GM23338 (cell line): ENCODE data around the gene KLHL17. TPM values are rescaled to one million over a fixed set of nuclear protein-coding genes. Genes with fewer than 3 reads are reported as not detected.

Experiments
- ATAC-seq: fragments of 200-7000 bp; cut with Tn5 transposase; 3 replicates; pipeline ENCODE4 v1.9.1; 2020
- DNase-seq: peaks from one replicate; pipeline ENCODE4 v3.0.0-alpha.2; 2015; ENCODE audit warnings: low spot score
- H2AFZ ChIP-seq: fragments of 200-600 bp; sonication (generic); 2 replicates; pipeline ENCODE4 v1.8.0; 2016; ENCODE audit warnings: antibody characterized with exemption, mild to moderate bottlenecking, moderate library complexity
- H3F3A ChIP-seq: fragments of 200-600 bp; sonication (generic); replicated peaks from 2 replicates; pipeline ENCODE4 v1.8.0; 2017; ENCODE audit warnings: antibody characterized with exemption, mixed run types, low read depth
- H3K27ac ChIP-seq: fragments of 200-600 bp; sonication (generic); 2 replicates; pipeline ENCODE4 v1.6.1; 2016; ENCODE audit warnings: low read depth
- H3K27me3 ChIP-seq: fragments of 200-600 bp; sonication (generic); 2 replicates; pipeline ENCODE4 v1.8.0; 2016; ENCODE audit warnings: mild to moderate bottlenecking, mixed run types, moderate library complexity; ENCODE audit not compliant: insufficient read depth
- H3K36me3 ChIP-seq: fragments of 200-600 bp; sonication (generic); 2 replicates; pipeline ENCODE4 v1.8.0; 2016; ENCODE audit warnings: mild to moderate bottlenecking; ENCODE audit not compliant: insufficient read depth
- H3K4me1 ChIP-seq: fragments of 200-600 bp; sonication (generic); 2 replicates; pipeline ENCODE4 v1.8.0; 2016; ENCODE audit warnings: mild to moderate bottlenecking, moderate library complexity; ENCODE audit not compliant: insufficient read depth
- H3K4me2 ChIP-seq: fragments of 200-600 bp; sonication (generic); 2 replicates; pipeline ENCODE4 v1.7.1; 2017; ENCODE audit warnings: mixed run types
- H3K4me3 ChIP-seq: fragments of 200-600 bp; sonication (generic); 2 replicates; pipeline ENCODE4 v1.6.1; 2016; ENCODE audit warnings: mixed run types
- H3K79me2 ChIP-seq: fragments of 200-600 bp; sonication (generic); replicated peaks from 2 replicates; pipeline ENCODE4 v1.8.0; 2017; ENCODE audit warnings: mild to moderate bottlenecking; ENCODE audit not compliant: insufficient read depth
- H3K9me2 ChIP-seq: fragments of 200-600 bp; sonication (generic); 2 replicates; pipeline ENCODE4 v1.8.0; 2017; ENCODE audit not compliant: insufficient read depth
- H4K20me1 ChIP-seq: fragments of 200-600 bp; sonication (generic); replicated peaks from 2 replicates; pipeline ENCODE4 v1.8.0; 2017; ENCODE audit warnings: mild to moderate bottlenecking; ENCODE audit not compliant: insufficient read depth
- H3K27ac Mint-ChIP-seq: 2 replicates; pipeline ENCODE4 v1.8.0; 2020; ENCODE audit warnings: inconsistent platforms, mild to moderate bottlenecking, moderate library complexity, mixed read lengths
- H3K27me3 Mint-ChIP-seq: 3 replicates; pipeline ENCODE4 v1.8.0; 2022; ENCODE audit warnings: low read depth, mild to moderate bottlenecking, moderate library complexity, mixed read lengths, inconsistent platforms; ENCODE audit not compliant: insufficient read depth, poor library complexity
- H3K36me3 Mint-ChIP-seq: 3 replicates; pipeline ENCODE4 v1.8.0; 2021; ENCODE audit warnings: low read depth, mild to moderate bottlenecking, inconsistent platforms, moderate library complexity, mixed read lengths
- H3K4me1 Mint-ChIP-seq: 3 replicates; pipeline ENCODE4 v1.8.0; 2020; ENCODE audit warnings: mild to moderate bottlenecking, inconsistent platforms, mixed read lengths
- H3K4me3 Mint-ChIP-seq: 3 replicates; pipeline ENCODE4 v1.8.0; 2021; ENCODE audit warnings: moderate library complexity, mild to moderate bottlenecking, inconsistent platforms, mixed read lengths
- H3K9me3 Mint-ChIP-seq: 3 replicates; pipeline ENCODE4 v1.8.0; 2020; ENCODE audit warnings: moderate library complexity, mild to moderate bottlenecking, inconsistent platforms, mixed read lengths
- CREB1 ChIP-seq: fragments of 250-450 bp; sonication (Bioruptor Pico); IDR thresholded peaks from 2 replicates; pipeline ENCODE4 v1.5.0; 2020; ENCODE audit warnings: low read depth, mild to moderate bottlenecking, moderate library complexity
- EZH2 ChIP-seq: fragments of 200-600 bp; sonication (generic); IDR thresholded peaks from one replicate; pipeline ENCODE4 v1.8.0; 2017; ENCODE audit warnings: antibody characterized with exemption, mild to moderate bottlenecking, low read depth; ENCODE audit not compliant: unreplicated experiment
- EZH2phosphoT487 ChIP-seq: fragments of 200-600 bp; sonication (generic); IDR thresholded peaks from one replicate; pipeline ENCODE4 v1.8.1; 2018; ENCODE audit warnings: antibody characterized with exemption; ENCODE audit not compliant: unreplicated experiment
- JUNB ChIP-seq: IDR thresholded peaks from one replicate; pipeline ENCODE4 v1.6.1; 2016; ENCODE audit warnings: antibody characterized with exemption; ENCODE audit not compliant: unreplicated experiment
- NANOG ChIP-seq: IDR thresholded peaks from 2 replicates; pipeline ENCODE4 v1.6.1; 2016; ENCODE audit warnings: antibody characterized with exemption, borderline replicate concordance
- POLR2AphosphoS5 ChIP-seq: IDR thresholded peaks from 2 replicates; pipeline ENCODE4 v1.6.1; 2016; ENCODE audit warnings: antibody characterized with exemption, low read depth
- STAT1 ChIP-seq: IDR thresholded peaks from one replicate; pipeline ENCODE4 v1.6.1; 2016; ENCODE audit warnings: antibody characterized with exemption; ENCODE audit not compliant: unreplicated experiment
- ZNF114 ChIP-seq: fragments of 250-450 bp; sonication (Bioruptor Pico); IDR thresholded peaks from 2 replicates; pipeline ENCODE4 v1.5.0; 2020; ENCODE audit warnings: mild to moderate bottlenecking, moderate library complexity
- ZNF331 ChIP-seq: fragments of 250-450 bp; sonication (Bioruptor Pico); IDR thresholded peaks from 2 replicates; pipeline ENCODE4 v1.5.0; 2020; ENCODE audit warnings: low read depth, mild to moderate bottlenecking, moderate library complexity
- polyA plus RNA-seq: library from polyadenylated mRNA; unstranded; fragments of >200 nt; fragmentation: Nextera tagmentation; extraction: Ambion mirVana; gene quantifications from 2 replicates; pipeline ENCODE4 v1.2.1, GENCODE V29; 2016
- total RNA-seq: library from RNA; depleted of rRNA; stranded (reverse); fragments of >200 nt; shearing (Covaris generic); gene quantifications from 2 replicates; pipeline ENCODE4 v1.2.3, GENCODE V29; 2014
- TF ChIP-seq, protein P1 (sequence below): fragments of 250-450 bp; sonication (Bioruptor Pico); IDR thresholded peaks from 2 replicates; pipeline ENCODE4 v1.5.0; 2020; ENCODE audit warnings: mild to moderate bottlenecking, moderate library complexity
- TF ChIP-seq, protein P2 (sequence below): IDR thresholded peaks from one replicate; pipeline ENCODE4 v1.6.1; 2018; ENCODE audit warnings: antibody characterized with exemption; ENCODE audit not compliant: unreplicated experiment
- TF ChIP-seq, protein P3 (sequence below), 2 experiments: fragments of 200-600 bp in 1 of 2; sonication (generic) in 1 of 2; conservative IDR thresholded peaks; 2 replicates each; pipeline versions ENCODE4 v1.5.1 to v1.6.1; 2016 to 2017; ENCODE audit warnings: antibody characterized with exemption in 2 of 2, low read depth in 2 of 2, mild to moderate bottlenecking in 2 of 2, moderate library complexity in 1 of 2
- TF ChIP-seq, protein P4 (sequence below): IDR thresholded peaks from 2 replicates; pipeline ENCODE4 v1.6.1; 2016; ENCODE audit warnings: antibody characterized with exemption

Gene KLHL17
- total and polyA plus RNA-seq, 2 experiments from 2014 or later = 16.5 to 37.1 TPM

DNA sequence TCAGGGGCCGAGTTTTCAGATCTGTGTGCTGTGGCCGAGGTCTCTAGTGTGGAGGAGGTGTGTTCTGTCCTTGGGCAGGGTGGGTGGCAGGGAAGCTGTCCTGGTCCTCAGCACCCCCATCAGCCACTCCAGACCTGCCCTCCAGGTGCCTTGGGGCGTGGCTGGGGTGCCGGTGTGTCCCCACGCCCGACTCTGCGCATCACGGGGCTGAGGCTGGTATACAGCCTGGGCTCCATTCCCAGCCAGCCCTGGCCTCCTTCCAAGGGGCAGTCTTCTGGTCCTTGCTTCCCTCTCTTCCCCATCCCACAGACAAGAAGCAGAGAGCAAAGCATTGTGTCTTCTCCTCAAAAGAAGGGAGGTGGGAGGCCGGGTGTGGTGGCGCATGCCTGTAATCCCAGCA is 32.6 kb upstream of the KLHL17 start:
- Histone ChIP-seq H3K9me2 (no peaks in the 10 kb centered on the region), H3K27me3 (peaks cover 93% of the 10 kb centered on the region), H3K36me3 (no peaks in the 10 kb centered on the region), H3F3A (no peaks in the 10 kb centered on the region), H4K20me1 (no peaks in the 10 kb centered on the region; the same call in none of the 2 replicates), H3K79me2 (no peaks in the 10 kb centered on the region), H3K27ac (no peak overlapping the region), H3K4me1 (0 out of 2 replicates have a peak, but pooled peaks cover 3% of the 10 kb centered on the region), H2AFZ (no peak overlapping the region), H3K4me2 (no peak overlapping the region), H3K4me3 (no peak overlapping the region)
- Mint-ChIP-seq H3K27ac (no peak overlapping the region), H3K4me1 (peaks cover 15% of the 10 kb centered on the region), H3K9me3 (no peaks in the 10 kb centered on the region), H3K4me3 (no peak overlapping the region), H3K27me3 (peaks cover 78% of the 10 kb centered on the region), H3K36me3 (no peaks in the 10 kb centered on the region)
- no peak for DNase-seq
- TF ChIP-seq ZNF114 = no peak
- TF ChIP-seq POLR2AphosphoS5 = no peak
- TF ChIP-seq EZH2phosphoT487 = no peak
- no peak for TF ChIP-seq NANOG
- TF ChIP-seq, protein P1, sequence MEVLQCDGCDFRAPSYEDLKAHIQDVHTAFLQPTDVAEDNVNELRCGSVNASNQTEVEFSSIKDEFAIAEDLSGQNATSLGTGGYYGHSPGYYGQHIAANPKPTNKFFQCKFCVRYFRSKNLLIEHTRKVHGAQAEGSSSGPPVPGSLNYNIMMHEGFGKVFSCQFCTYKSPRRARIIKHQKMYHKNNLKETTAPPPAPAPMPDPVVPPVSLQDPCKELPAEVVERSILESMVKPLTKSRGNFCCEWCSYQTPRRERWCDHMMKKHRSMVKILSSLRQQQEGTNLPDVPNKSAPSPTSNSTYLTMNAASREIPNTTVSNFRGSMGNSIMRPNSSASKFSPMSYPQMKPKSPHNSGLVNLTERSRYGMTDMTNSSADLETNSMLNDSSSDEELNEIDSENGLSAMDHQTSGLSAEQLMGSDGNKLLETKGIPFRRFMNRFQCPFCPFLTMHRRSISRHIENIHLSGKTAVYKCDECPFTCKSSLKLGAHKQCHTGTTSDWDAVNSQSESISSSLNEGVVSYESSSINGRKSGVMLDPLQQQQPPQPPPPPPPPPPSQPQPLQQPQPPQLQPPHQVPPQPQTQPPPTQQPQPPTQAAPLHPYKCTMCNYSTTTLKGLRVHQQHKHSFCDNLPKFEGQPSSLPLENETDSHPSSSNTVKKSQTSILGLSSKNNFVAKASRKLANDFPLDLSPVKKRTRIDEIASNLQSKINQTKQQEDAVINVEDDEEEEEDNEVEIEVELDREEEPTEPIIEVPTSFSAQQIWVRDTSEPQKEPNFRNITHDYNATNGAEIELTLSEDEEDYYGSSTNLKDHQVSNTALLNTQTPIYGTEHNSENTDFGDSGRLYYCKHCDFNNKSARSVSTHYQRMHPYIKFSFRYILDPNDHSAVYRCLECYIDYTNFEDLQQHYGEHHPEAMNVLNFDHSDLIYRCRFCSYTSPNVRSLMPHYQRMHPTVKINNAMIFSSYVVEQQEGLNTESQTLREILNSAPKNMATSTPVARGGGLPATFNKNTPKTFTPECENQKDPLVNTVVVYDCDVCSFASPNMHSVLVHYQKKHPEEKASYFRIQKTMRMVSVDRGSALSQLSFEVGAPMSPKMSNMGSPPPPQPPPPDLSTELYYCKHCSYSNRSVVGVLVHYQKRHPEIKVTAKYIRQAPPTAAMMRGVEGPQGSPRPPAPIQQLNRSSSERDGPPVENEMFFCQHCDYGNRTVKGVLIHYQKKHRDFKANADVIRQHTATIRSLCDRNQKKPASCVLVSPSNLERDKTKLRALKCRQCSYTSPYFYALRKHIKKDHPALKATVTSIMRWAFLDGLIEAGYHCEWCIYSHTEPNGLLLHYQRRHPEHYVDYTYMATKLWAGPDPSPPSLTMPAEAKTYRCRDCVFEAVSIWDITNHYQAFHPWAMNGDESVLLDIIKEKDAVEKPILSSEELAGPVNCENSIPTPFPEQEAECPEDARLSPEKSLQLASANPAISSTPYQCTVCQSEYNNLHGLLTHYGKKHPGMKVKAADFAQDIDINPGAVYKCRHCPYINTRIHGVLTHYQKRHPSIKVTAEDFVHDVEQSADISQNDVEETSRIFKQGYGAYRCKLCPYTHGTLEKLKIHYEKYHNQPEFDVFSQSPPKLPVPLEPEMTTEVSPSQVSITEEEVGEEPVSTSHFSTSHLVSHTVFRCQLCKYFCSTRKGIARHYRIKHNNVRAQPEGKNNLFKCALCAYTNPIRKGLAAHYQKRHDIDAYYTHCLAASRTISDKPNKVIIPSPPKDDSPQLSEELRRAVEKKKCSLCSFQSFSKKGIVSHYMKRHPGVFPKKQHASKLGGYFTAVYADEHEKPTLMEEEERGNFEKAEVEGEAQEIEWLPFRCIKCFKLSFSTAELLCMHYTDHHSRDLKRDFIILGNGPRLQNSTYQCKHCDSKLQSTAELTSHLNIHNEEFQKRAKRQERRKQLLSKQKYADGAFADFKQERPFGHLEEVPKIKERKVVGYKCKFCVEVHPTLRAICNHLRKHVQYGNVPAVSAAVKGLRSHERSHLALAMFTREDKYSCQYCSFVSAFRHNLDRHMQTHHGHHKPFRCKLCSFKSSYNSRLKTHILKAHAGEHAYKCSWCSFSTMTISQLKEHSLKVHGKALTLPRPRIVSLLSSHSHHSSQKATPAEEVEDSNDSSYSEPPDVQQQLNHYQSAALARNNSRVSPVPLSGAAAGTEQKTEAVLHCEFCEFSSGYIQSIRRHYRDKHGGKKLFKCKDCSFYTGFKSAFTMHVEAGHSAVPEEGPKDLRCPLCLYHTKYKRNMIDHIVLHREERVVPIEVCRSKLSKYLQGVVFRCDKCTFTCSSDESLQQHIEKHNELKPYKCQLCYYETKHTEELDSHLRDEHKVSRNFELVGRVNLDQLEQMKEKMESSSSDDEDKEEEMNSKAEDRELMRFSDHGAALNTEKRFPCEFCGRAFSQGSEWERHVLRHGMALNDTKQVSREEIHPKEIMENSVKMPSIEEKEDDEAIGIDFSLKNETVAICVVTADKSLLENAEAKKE (CRISPR knock-in tag) = no peak
- no peak for TF ChIP-seq CREB1
- TF ChIP-seq STAT1 = no peak
- TF ChIP-seq EZH2 = no peak
- TF ChIP-seq, protein P2, sequence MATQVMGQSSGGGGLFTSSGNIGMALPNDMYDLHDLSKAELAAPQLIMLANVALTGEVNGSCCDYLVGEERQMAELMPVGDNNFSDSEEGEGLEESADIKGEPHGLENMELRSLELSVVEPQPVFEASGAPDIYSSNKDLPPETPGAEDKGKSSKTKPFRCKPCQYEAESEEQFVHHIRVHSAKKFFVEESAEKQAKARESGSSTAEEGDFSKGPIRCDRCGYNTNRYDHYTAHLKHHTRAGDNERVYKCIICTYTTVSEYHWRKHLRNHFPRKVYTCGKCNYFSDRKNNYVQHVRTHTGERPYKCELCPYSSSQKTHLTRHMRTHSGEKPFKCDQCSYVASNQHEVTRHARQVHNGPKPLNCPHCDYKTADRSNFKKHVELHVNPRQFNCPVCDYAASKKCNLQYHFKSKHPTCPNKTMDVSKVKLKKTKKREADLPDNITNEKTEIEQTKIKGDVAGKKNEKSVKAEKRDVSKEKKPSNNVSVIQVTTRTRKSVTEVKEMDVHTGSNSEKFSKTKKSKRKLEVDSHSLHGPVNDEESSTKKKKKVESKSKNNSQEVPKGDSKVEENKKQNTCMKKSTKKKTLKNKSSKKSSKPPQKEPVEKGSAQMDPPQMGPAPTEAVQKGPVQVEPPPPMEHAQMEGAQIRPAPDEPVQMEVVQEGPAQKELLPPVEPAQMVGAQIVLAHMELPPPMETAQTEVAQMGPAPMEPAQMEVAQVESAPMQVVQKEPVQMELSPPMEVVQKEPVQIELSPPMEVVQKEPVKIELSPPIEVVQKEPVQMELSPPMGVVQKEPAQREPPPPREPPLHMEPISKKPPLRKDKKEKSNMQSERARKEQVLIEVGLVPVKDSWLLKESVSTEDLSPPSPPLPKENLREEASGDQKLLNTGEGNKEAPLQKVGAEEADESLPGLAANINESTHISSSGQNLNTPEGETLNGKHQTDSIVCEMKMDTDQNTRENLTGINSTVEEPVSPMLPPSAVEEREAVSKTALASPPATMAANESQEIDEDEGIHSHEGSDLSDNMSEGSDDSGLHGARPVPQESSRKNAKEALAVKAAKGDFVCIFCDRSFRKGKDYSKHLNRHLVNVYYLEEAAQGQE = no peak
- TF ChIP-seq ZNF331 (CRISPR knock-in tag) = no peak
- TF ChIP-seq JUNB = no peak
- TF ChIP-seq, protein P3, sequence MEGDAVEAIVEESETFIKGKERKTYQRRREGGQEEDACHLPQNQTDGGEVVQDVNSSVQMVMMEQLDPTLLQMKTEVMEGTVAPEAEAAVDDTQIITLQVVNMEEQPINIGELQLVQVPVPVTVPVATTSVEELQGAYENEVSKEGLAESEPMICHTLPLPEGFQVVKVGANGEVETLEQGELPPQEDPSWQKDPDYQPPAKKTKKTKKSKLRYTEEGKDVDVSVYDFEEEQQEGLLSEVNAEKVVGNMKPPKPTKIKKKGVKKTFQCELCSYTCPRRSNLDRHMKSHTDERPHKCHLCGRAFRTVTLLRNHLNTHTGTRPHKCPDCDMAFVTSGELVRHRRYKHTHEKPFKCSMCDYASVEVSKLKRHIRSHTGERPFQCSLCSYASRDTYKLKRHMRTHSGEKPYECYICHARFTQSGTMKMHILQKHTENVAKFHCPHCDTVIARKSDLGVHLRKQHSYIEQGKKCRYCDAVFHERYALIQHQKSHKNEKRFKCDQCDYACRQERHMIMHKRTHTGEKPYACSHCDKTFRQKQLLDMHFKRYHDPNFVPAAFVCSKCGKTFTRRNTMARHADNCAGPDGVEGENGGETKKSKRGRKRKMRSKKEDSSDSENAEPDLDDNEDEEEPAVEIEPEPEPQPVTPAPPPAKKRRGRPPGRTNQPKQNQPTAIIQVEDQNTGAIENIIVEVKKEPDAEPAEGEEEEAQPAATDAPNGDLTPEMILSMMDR (conservative IDR thresholded peaks at IDR 0.05; ENCODE audit: low read depth in 2 of 2) = no peak
- TF ChIP-seq, protein P4, sequence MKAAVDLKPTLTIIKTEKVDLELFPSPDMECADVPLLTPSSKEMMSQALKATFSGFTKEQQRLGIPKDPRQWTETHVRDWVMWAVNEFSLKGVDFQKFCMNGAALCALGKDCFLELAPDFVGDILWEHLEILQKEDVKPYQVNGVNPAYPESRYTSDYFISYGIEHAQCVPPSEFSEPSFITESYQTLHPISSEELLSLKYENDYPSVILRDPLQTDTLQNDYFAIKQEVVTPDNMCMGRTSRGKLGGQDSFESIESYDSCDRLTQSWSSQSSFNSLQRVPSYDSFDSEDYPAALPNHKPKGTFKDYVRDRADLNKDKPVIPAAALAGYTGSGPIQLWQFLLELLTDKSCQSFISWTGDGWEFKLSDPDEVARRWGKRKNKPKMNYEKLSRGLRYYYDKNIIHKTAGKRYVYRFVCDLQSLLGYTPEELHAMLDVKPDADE = no peak
- ATAC-seq = no peak
